Retina (tissue), 1 donor: ENCODE data around the gene SLC4A7.
"Not testable (repeated sequence)": the region's sequence is repeated elsewhere in the genome, so short reads cannot be mapped to it uniquely, and the experiment has no call there.

Source experiments
- DNase-seq: peaks from one replicate; pipeline ENCODE4 v3.0.0-alpha.2; 2016

SLC4A7 gene

GRCh38 chr3:27357665-27358258 is 126.4 kb downstream of the SLC4A7 start:
- DNase-seq, result peak; percentile 33

GRCh38 chr3:27356976-27357375 is 127.2 kb downstream of the SLC4A7 start:
- DNase-seq, result no peak

- DNase-seq, result no peak
These were observed 129.5 kb downstream of the SLC4A7 start for GRCh38 chr3:27354588-27355203.

- no peak for DNase-seq
These were observed 130.0 kb downstream of the SLC4A7 start for GRCh38 chr3:27354161-27354560.

GRCh38 chr3:27353221-27353620 is 131.0 kb downstream of the SLC4A7 start:
- no peak for DNase-seq

- no peak for DNase-seq
These were observed 132.1 kb downstream of the SLC4A7 start for GRCh38 chr3:27352047-27352446.

GRCh38 chr3:27349832-27350231 is 134.4 kb downstream of the SLC4A7 start:
- no peak for DNase-seq

- no peak for DNase-seq
These were observed 138.0 kb downstream of the SLC4A7 start for GRCh38 chr3:27345959-27346865.

GRCh38 chr3:27345493-27345892 is 138.7 kb downstream of the SLC4A7 start:
- DNase-seq, result no peak

GRCh38 chr3:27345045-27345444 is 139.1 kb downstream of the SLC4A7 start:
- DNase-seq, result no peak

GRCh38 chr3:27344192-27344591 is 140.0 kb downstream of the SLC4A7 start:
- DNase-seq, result no peak

GRCh38 chr3:27342267-27342666 is 141.9 kb downstream of the SLC4A7 start:
- no peak for DNase-seq

- DNase-seq, result no peak
These were observed 143.7 kb downstream of the SLC4A7 start for GRCh38 chr3:27340534-27340933.

- DNase-seq, result no peak
These were observed 148.6 kb downstream of the SLC4A7 start for GRCh38 chr3:27335571-27335970.

GRCh38 chr3:27333843-27334242 is 150.3 kb downstream of the SLC4A7 start:
- DNase-seq, result no peak

- not testable (repeated sequence) for DNase-seq
These were observed 155.0 kb downstream of the SLC4A7 start for GRCh38 chr3:27328982-27329762.

GRCh38 chr3:27326629-27327545 is 157.3 kb downstream of the SLC4A7 start:
- DNase-seq, result no peak

- no peak for DNase-seq
These were observed 158.0 kb downstream of the SLC4A7 start for GRCh38 chr3:27326202-27326601.

- DNase-seq, result no peak
These were observed 158.8 kb downstream of the SLC4A7 start for GRCh38 chr3:27325419-27325818.

GRCh38 chr3:27324686-27325085 is 159.5 kb downstream of the SLC4A7 start:
- DNase-seq, result no peak

- no peak for DNase-seq
These were observed 161.1 kb downstream of the SLC4A7 start for GRCh38 chr3:27323087-27323570.
